Glutamatergic neuron (in vitro differentiated cells): ENCODE measurements around the gene MOCS2. TPM values are rescaled to one million over a fixed set of nuclear protein-coding genes. Genes with fewer than 3 reads are reported as not detected.

ENCODE experiments used
- DNase-seq: peaks from one replicate; pipeline ENCODE4 v3.0.0; 2022
- H3K27ac Mint-ChIP-seq: one replicate; pipeline ENCODE4 v1.8.0; 2020; ENCODE audit warnings: mild to moderate bottlenecking, mixed read lengths, inconsistent platforms; ENCODE audit not compliant: unreplicated experiment
- H3K27me3 Mint-ChIP-seq: one replicate; pipeline ENCODE4 v1.8.0; 2020; ENCODE audit warnings: mild to moderate bottlenecking, moderate library complexity, mixed read lengths, inconsistent platforms; ENCODE audit not compliant: unreplicated experiment
- H3K36me3 Mint-ChIP-seq: one replicate; pipeline ENCODE4 v1.8.0; 2020; ENCODE audit warnings: mild to moderate bottlenecking, mixed read lengths, inconsistent platforms; ENCODE audit not compliant: unreplicated experiment
- H3K4me1 Mint-ChIP-seq: one replicate; pipeline ENCODE4 v1.8.0; 2020; ENCODE audit warnings: mild to moderate bottlenecking, low read depth, mixed read lengths, inconsistent platforms; ENCODE audit not compliant: unreplicated experiment
- H3K4me3 Mint-ChIP-seq: one replicate; pipeline ENCODE4 v1.8.0; 2020; ENCODE audit warnings: mild to moderate bottlenecking, mixed read lengths, inconsistent platforms; ENCODE audit not compliant: unreplicated experiment
- H3K9me3 Mint-ChIP-seq: one replicate; pipeline ENCODE4 v1.8.0; 2020; ENCODE audit warnings: mild to moderate bottlenecking, moderate library complexity, mixed read lengths, inconsistent platforms; ENCODE audit not compliant: unreplicated experiment
- total RNA-seq: library from RNA; stranded (reverse); fragmentation: NEBNext Ultra II Directional; extraction: Animal tissue kit (Norgen Biotek cat#: 25700); gene quantifications from one replicate; pipeline ENCODE4 v1.2.1, GENCODE V29; 2021; ENCODE audit not compliant: unreplicated experiment
- TF ChIP-seq, protein P1 (sequence below): fragments of 200-600 bp; sonication (generic); IDR thresholded peaks from one replicate; pipeline ENCODE4 v1.5.0; 2021; ENCODE audit not compliant: partially characterized antibody, unreplicated experiment

The MOCS2 gene
- total RNA-seq, 1 donor from 2014 or later: 19.2 TPM

DNA sequence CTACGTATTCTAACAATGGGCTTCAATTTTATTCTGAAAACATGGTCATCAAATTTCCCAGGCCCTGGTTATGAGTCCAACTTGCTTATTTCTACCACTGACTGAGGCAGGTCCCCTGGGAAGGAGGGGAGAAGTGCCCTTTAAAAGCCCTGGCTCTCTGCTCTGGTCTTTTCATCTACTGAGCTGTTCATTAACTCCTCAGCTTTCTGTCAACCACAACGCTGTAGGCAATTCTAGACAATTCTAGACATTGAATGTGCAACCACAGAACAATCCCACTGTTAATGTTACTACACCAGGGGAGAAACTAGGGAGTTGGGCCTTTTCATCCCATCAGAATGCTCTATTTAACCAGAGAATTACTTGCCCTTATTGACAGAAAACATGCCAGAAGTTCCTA is 10.0 kb downstream of the MOCS2 start:
- no peak for DNase-seq
- TF ChIP-seq, protein P1, sequence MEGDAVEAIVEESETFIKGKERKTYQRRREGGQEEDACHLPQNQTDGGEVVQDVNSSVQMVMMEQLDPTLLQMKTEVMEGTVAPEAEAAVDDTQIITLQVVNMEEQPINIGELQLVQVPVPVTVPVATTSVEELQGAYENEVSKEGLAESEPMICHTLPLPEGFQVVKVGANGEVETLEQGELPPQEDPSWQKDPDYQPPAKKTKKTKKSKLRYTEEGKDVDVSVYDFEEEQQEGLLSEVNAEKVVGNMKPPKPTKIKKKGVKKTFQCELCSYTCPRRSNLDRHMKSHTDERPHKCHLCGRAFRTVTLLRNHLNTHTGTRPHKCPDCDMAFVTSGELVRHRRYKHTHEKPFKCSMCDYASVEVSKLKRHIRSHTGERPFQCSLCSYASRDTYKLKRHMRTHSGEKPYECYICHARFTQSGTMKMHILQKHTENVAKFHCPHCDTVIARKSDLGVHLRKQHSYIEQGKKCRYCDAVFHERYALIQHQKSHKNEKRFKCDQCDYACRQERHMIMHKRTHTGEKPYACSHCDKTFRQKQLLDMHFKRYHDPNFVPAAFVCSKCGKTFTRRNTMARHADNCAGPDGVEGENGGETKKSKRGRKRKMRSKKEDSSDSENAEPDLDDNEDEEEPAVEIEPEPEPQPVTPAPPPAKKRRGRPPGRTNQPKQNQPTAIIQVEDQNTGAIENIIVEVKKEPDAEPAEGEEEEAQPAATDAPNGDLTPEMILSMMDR: no peak
- Mint-ChIP-seq H3K36me3 (no peaks in the 10 kb centered on the region), H3K4me3 (no peak overlapping the region), H3K4me1 (peaks cover 10% of the 10 kb centered on the region), H3K27ac (peak overlapping the region; percentile 10), H3K9me3 (no peaks in the 10 kb centered on the region), H3K27me3 (no peaks in the 10 kb centered on the region)

DNA sequence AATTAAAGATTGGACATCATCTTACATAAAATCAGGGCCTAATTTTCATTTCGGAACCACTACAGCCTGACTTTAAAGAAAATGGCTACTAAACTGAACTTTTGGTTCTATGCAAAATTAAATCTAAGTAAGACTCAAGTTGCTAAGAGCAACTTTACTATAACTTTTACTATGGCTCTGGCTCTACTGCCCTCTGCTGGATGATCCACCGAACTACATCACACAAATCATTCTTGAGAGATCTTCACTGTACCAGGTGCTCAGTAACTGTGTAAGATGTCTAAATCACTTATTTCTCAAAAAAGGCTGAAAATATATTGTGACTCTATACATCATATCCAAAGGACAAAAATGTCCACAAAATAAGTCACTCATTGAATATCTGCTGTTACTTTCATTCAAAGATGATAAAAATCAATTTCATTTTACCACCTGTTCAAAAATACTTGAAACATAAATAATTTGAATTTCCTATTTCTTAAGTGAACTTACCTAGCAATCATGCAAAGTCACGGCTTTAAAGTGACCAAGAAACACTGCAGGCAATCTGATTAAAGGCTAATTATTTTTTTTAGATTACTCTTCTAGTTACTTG is 13.5 kb downstream of the MOCS2 start:
- no peak overlapping the region for H3K4me3 Mint-ChIP-seq
- no peaks in the 10 kb centered on the region for H3K27me3 Mint-ChIP-seq
- no peak overlapping the region for H3K27ac Mint-ChIP-seq
- TF ChIP-seq, protein P1: peak; percentile 96
- DNase-seq: peak; percentile 46
- H3K9me3 Mint-ChIP-seq: no peaks in the 10 kb centered on the region
- H3K36me3 Mint-ChIP-seq: no peaks in the 10 kb centered on the region
- H3K4me1 Mint-ChIP-seq: peaks cover 10% of the 10 kb centered on the region

DNA sequence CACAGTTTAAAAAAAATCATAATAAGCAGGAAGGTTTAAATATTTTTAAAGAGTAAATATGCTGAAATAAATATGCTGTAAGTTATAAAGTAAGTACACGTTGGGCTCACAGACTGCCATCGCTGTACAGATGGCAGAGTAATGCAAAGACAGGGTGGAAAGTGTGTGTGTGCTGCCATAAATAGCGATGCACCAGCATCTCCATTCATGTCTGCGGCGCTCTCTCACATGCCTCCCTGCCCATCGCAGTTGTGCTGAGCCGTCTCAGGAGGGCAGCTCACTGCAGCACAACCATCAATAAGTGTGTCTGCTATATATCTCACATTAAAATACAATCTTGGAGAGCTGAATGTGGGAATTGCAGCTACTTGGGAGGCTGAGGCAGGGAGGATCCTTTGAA is 14.3 kb downstream of the MOCS2 start:
- peaks cover 10% of the 10 kb centered on the region for H3K4me1 Mint-ChIP-seq

DNA sequence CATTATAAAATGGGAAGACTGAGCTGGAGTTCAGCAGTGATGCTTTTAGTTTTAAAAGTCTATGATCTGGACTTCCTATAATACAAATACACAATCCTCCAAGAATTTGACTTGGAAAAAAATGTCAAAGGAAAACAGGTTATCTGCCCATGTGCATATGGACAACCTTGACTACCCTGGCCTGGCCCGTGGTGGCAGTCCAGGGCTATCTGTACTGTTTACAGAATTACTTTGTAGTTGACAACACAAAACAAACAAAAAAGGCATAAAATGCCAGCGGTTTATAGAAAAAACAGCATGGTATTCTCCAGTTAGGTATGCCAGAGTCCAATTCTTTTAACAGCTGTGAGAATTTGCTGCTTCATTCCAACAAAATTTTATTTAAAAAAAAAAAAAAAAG is 17.3 kb downstream of the MOCS2 start:
- no peak for DNase-seq
- Mint-ChIP-seq H3K9me3 (no peaks in the 10 kb centered on the region), H3K4me3 (no peak overlapping the region), H3K27me3 (no peaks in the 10 kb centered on the region), H3K4me1 (no peaks in the 10 kb centered on the region), H3K27ac (no peak overlapping the region), H3K36me3 (no peaks in the 10 kb centered on the region)
- TF ChIP-seq, protein P1: no peak

More for the DNA sequence above, 14.3 kb downstream of the MOCS2 start:
- Mint-ChIP-seq H3K4me3 (no peak overlapping the region), H3K27me3 (no peaks in the 10 kb centered on the region), H3K36me3 (no peaks in the 10 kb centered on the region), H3K9me3 (no peaks in the 10 kb centered on the region), H3K27ac (no peak overlapping the region)
- DNase-seq: no peak
- TF ChIP-seq, protein P1: no peak

DNA sequence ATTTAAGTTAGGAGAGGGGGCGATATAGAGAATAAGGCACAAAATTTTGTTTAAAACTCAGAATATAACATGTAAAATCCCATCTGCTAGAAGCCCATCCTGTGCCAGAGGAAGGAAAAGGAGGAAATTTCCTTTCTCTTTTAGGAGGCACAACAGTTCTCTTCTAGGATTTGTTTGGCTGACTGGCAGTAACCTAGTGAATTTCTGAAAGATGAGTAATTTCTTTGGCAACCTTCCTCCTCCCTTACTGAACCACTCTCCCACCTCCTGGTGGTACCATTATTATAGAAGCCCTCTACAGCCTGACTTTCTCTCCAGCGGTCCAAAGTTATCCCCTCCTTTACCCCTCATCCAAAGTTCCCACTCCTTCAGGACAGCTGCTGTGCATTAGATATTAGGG is 18.3 kb downstream of the MOCS2 start:
- Mint-ChIP-seq H3K9me3 (no peaks in the 10 kb centered on the region), H3K4me1 (no peaks in the 10 kb centered on the region), H3K4me3 (no peak overlapping the region), H3K36me3 (no peaks in the 10 kb centered on the region), H3K27ac (no peak overlapping the region), H3K27me3 (no peaks in the 10 kb centered on the region)
- TF ChIP-seq, protein P1: no peak
- DNase-seq: no peak
